ENCODE measurements around the gene C2CD2. TPM values are rescaled to one million over a fixed set of nuclear protein-coding genes. Genes with fewer than 3 reads are reported as not detected.

The C2CD2 gene
- total and polyA plus RNA-seq, 10 of the 15 experiments (the other 5 are each of a cell fraction or from before 2014, with no cell fraction given) = 2.2 to 30.9 (median 9.9) TPM

DNA sequence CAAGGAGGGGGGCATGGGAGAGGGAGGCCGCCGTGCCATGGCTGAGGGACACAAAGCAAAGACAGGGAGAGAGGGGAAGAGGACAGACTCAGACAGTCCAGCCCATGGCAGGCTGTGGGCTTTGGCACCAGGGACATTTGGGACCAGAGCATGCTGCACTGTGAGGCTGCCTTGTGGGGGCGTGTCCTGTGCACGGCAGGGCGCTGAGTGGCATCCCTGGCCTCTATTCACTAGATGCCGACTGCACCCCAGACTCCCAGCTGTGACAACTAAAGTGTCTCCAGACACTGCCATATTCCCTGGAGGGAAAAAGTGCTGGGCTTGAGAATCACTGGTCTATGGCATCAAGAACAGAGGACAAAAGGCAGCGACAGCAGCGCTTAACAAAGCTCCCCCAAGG lies 56.1 kb downstream of the C2CD2 start:
- Histone ChIP-seq H4K20me1 (ENCODE audit: control insufficient read depth, insufficient read depth) (no peaks in the 10 kb centered on the region), H3K36me3 (ENCODE audit: control insufficient read depth in 2 of 2, insufficient read depth in 2 of 2, low read length in 1 of 2) (peaks cover 1 to 9% of the 10 kb centered on the region in 2 experiments), H3K9ac (ENCODE audit: control insufficient read depth, insufficient read depth, low read length) (no peak overlapping the region), H3K4me2 (ENCODE audit: control insufficient read depth, insufficient read depth) (no peak overlapping the region), H3K9me3 (replicated peaks; ENCODE audit: control insufficient read depth, insufficient read depth, low read length) (no peaks in the 10 kb centered on the region), H3K4me3 (no peak overlapping the region), H3K4me1 (ENCODE audit: control insufficient read depth, insufficient read depth, low read length) (peaks cover 11% of the 10 kb centered on the region), H2AFZ (ENCODE audit: control insufficient read depth, low read depth, low read length) (no peak overlapping the region), H3K27ac (ENCODE audit: control insufficient read depth, insufficient read depth) (no peak overlapping the region), H3K79me2 (ENCODE audit: control insufficient read depth, insufficient read depth, low read length) (no peaks in the 10 kb centered on the region), H3K27me3 (replicated peaks in 1 of 2; ENCODE audit: control insufficient read depth in 2 of 2, insufficient read depth in 2 of 2, low read length in 1 of 2) (no peaks in the 10 kb centered on the region)
- no peak for DNase-seq (ENCODE audit: low read depth, low spot score)
- ChIA-PET RAD21 (ENCODE audit: unreplicated experiment) (no interaction called here), POLR2A (no interaction called here), CTCF (no interaction called here), SMC1A (ENCODE audit: uncharacterized antibody, unreplicated experiment) (no interaction called here)
- 95% methylated on average over 8 of the region's 8 CpGs for WGBS (ENCODE audit: insufficient coverage, insufficient replicate concordance, low lambda C conversion rate, missing lambda C conversion rate)
- FAIRE-seq = no peak
- no peak for ATAC-seq
- in situ Hi-C loops (cut with MboI) (no loop called here), intact Hi-C loops (cut with micrococcal nuclease; ENCODE audit: unreplicated experiment) (no loop called here)
- TF ChIP-seq STAT3 (IDR thresholded peaks at IDR 0.05; ENCODE audit: low read depth, low read length) (no peak), NRF1 (conservative IDR thresholded peaks at IDR 0.05; ENCODE audit: low read depth, low read length) (no peak), ZNF622 (IDR thresholded peaks at IDR 0.05) (no peak), CHD4 (IDR thresholded peaks at IDR 0.05) (no peak), ESRRA (IDR thresholded peaks at IDR 0.05; ENCODE audit: low read length) (no peak), NR2C2 (IDR thresholded peaks at IDR 0.05; ENCODE audit: borderline replicate concordance, control insufficient read depth, insufficient read length, low read depth) (no peak), NFIC (IDR thresholded peaks at IDR 0.05; ENCODE audit: low read depth, low read length) (no peak), SMARCA5 (IDR thresholded peaks at IDR 0.05) (no peak), KAT2A (conservative IDR thresholded peaks at IDR 0.05; ENCODE audit: control insufficient read depth, low read depth, low read length) (no peak), IKZF1 (conservative IDR thresholded peaks at IDR 0.05) (no peak), USF1 (IDR thresholded peaks at IDR 0.05; ENCODE audit: borderline replicate concordance, extremely low read length, insufficient read depth, low read depth, low read length) (no peak), PAX5 (IDR thresholded peaks at IDR 0.05; ENCODE audit: borderline replicate concordance, low read depth, low read length) (no peak), RBBP5 (conservative IDR thresholded peaks at IDR 0.05) (no peak)
- TF ChIP-seq, protein P1, sequence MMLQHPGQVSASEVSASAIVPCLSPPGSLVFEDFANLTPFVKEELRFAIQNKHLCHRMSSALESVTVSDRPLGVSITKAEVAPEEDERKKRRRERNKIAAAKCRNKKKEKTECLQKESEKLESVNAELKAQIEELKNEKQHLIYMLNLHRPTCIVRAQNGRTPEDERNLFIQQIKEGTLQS (IDR thresholded peaks at IDR 0.05; ENCODE audit: borderline replicate concordance, extremely low read depth, low read depth, low read length) = no peak
- BruUV-seq (replicated peaks) = no TSS peak

All from GM12878 (cell line).